ENCODE data around the gene VPS16. TPM values are rescaled to one million over a fixed set of nuclear protein-coding genes. Genes with fewer than 3 reads are reported as not detected.
"Not testable (repeated sequence)": the region's sequence is repeated elsewhere in the genome, so short reads cannot be mapped to it uniquely, and the experiment has no call there.

Gene VPS16
- total and polyA plus RNA-seq, 12 donors = 24.8 to 115 (median 34.8) TPM

DNA sequence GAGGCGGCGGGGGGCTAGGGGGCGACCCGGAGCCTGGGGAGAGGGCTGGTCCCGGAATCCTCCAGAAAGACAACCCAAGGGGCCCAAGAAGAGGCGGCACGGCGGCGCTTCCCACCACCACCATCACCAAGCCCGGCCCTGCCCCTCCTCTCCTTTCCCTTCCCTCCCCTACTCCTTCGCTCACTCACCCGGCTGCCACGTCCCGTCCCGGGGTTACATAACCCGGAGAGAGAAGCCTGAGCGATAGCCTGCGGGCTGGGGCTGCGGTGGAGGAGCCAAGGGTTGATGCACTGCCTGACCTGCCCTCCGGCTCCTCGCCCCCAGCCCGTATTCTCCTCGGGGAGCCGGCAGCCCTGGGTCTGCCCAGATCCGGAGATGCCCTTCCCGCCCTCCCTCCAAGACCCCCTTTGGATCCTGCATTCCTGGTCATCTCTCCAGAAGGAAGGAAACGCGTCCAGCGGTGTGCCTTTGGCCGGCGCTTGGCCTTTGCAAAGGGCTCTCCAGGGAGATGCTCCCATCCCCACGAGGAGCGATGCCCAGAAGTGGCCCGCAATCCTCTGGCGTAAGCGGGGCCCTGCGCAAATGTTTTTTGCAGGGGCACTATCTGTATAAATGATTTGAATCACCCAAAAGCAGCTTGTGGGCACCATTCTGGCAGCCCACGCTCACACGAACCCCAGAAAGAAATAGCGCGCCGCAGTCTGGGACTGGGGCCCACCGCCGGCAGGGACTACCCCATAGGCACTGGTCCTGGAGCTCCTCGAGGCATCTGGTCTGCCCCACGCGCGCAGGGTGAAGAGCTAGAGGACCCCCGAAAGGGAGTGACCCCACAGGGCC lies 35.5 kb upstream of the VPS16 start:
- no peak for TF ChIP-seq POLR2A (IDR thresholded peaks at IDR 0.05)
- TF ChIP-seq, protein P1, sequence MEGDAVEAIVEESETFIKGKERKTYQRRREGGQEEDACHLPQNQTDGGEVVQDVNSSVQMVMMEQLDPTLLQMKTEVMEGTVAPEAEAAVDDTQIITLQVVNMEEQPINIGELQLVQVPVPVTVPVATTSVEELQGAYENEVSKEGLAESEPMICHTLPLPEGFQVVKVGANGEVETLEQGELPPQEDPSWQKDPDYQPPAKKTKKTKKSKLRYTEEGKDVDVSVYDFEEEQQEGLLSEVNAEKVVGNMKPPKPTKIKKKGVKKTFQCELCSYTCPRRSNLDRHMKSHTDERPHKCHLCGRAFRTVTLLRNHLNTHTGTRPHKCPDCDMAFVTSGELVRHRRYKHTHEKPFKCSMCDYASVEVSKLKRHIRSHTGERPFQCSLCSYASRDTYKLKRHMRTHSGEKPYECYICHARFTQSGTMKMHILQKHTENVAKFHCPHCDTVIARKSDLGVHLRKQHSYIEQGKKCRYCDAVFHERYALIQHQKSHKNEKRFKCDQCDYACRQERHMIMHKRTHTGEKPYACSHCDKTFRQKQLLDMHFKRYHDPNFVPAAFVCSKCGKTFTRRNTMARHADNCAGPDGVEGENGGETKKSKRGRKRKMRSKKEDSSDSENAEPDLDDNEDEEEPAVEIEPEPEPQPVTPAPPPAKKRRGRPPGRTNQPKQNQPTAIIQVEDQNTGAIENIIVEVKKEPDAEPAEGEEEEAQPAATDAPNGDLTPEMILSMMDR (IDR thresholded peaks at IDR 0.05) = no peak
- peaks cover 32% of the 10 kb centered on the region for H3K27me3 ChIP-seq
- no peak for DNase-seq
- peaks cover 0 to 5% of the 10 kb centered on the region in 2 donors for H3K4me1 ChIP-seq (replicated peaks in 1 of 2)
- intact Hi-C loops (cut with DNase I) = no loop called here
- H3K36me3 ChIP-seq (replicated peaks in 1 of 2) = no peaks in the 10 kb centered on the region
- no peak overlapping the region for H3K4me3 ChIP-seq
- no peak overlapping the region for H3K27ac ChIP-seq
- 13 to 34% (median 20%) methylated on average over 16 to 49 of the region's 49 CpGs for WGBS, 4 donors
- H3K9me3 ChIP-seq (replicated peaks in 1 of 3) = no peaks in the 10 kb centered on the region

- no peaks in the 10 kb centered on the region for H3K9me3 ChIP-seq (replicated peaks in 1 of 3)
- intact Hi-C loops (cut with DNase I) = no loop called here
- DNase-seq = no peak
- no peak overlapping the region for H3K4me3 ChIP-seq
- H3K27me3 ChIP-seq = peaks cover 25% of the 10 kb centered on the region
- TF ChIP-seq POLR2A (IDR thresholded peaks at IDR 0.05) = no peak
- TF ChIP-seq, protein P1 (IDR thresholded peaks at IDR 0.05) = no peak
- WGBS, 4 donors = 23 to 46% (median 38%) methylated on average over 5 to 22 of the region's 22 CpGs
- H3K27ac ChIP-seq = no peak overlapping the region
- no peaks in the 10 kb centered on the region for H3K36me3 ChIP-seq (replicated peaks in 1 of 2)
- peaks cover 0 to 5% of the 10 kb centered on the region in 2 donors for H3K4me1 ChIP-seq (replicated peaks in 1 of 2)
Observed at GRCh38 chr20:2805689-2806350, 34.7 kb upstream of the VPS16 start.

DNA sequence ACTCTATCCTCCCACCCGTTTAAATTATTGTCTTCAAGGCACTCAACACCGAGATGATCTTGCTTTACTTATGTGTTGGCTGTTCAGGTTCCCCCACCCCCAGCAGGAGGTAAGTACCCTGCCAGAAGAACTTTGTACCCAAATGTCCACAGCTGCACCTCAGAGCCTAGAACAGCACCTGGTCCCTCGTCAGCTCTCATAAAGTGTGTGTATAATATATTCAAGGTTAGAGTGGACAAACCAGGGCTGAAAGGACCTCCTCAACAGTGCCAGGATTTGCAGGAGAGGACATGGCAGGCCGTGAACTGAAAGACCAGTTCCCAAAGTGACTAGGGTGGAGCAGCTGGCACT lies 34.2 kb upstream of the VPS16 start:
- DNase-seq = no peak
- Histone ChIP-seq H3K4me3 (no peak overlapping the region), H3K27me3 (peaks cover 20% of the 10 kb centered on the region), H3K4me1 (replicated peaks in 1 of 2) (peaks cover 0 to 2% of the 10 kb centered on the region in 2 donors), H3K27ac (no peak overlapping the region), H3K9me3 (replicated peaks in 1 of 3) (no peaks in the 10 kb centered on the region), H3K36me3 (replicated peaks in 1 of 2) (no peaks in the 10 kb centered on the region)
- 35 to 51% (median 48%) methylated on average over 4 of the region's 4 CpGs for WGBS, 4 donors
- intact Hi-C loops (cut with DNase I) = no loop called here
- TF ChIP-seq POLR2A (IDR thresholded peaks at IDR 0.05) = no peak
- TF ChIP-seq, protein P1 (IDR thresholded peaks at IDR 0.05) = no peak

DNA sequence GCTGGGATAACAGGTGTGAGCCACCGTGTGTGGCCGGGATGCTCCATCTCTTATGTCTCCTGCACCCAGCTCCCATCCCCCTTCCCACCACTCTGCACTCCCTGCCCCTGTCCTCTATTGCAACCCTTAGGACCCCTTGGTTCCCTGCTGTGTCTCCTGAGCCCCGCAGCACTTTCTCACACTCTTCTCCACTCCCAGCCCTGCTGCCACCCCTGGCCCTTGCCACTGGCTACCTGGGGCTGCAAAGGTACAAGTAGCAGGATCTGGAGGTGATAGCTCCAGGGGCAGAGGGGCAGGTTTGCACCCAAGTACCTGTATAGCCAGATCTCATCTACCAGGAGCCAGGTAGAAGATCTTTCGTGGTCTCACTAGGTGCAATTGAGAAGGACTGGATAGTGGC lies 33.5 kb upstream of the VPS16 start:
- no peaks in the 10 kb centered on the region for H3K9me3 ChIP-seq (replicated peaks in 1 of 3)
- intact Hi-C loops (cut with DNase I) = no loop called here

GRCh38 chr20:2807929-2808328 lies 32.6 kb upstream of the VPS16 start:
- WGBS, 4 donors = 71 to 91% (median 77%) methylated on average over 5 to 9 of the region's 9 CpGs
- H3K9me3 ChIP-seq (replicated peaks in 1 of 3); DNase-seq; H3K4me3 ChIP-seq; H3K4me1 ChIP-seq (replicated peaks in 1 of 2); H3K27me3 ChIP-seq; H3K27ac ChIP-seq; H3K36me3 ChIP-seq (replicated peaks in 1 of 2); intact Hi-C loops (cut with DNase I): not testable (repeated sequence)

More for the DNA sequence above, 33.5 kb upstream of the VPS16 start:
- H3K4me3 ChIP-seq = no peak overlapping the region
- no peak overlapping the region for H3K27ac ChIP-seq
- H3K4me1 ChIP-seq (replicated peaks in 1 of 2) = no peaks in the 10 kb centered on the region
- no peak for TF ChIP-seq POLR2A (IDR thresholded peaks at IDR 0.05)
- TF ChIP-seq, protein P1 (IDR thresholded peaks at IDR 0.05) = no peak
- no peaks in the 10 kb centered on the region for H3K36me3 ChIP-seq (replicated peaks in 1 of 2)
- no peak for DNase-seq
- 70 to 76% (median 75%) methylated on average over 4 of the region's 4 CpGs for WGBS, 4 donors
- H3K27me3 ChIP-seq = peaks cover 13% of the 10 kb centered on the region
